HG03064 (cell line): ENCODE results near the gene SHISA9.

Experiments
- ATAC-seq: cut with Tn5 transposase; IDR thresholded peaks from one replicate; pipeline ENCODE4 v1.9.1; 2021; ENCODE audit warnings: low read depth; ENCODE audit not compliant: unreplicated experiment

Gene SHISA9

DNA sequence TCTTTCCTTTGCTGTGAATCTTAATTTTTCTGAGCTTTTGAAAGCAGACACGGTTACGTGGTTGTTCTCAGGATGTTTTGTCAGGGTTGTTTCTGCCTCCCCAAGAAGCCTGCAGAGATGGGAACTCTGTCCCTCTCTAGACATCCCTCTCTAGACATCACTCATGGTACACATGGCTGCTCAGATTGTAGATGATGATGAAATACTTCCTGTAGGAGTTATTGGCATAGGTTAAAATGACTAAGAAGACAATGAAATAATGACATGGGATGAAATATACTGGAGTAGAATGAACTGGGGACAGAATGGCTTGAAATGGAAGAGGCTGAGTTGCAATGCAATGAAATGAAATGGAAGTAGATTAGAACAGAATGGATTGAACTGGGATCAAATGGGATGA is 253.4 kb downstream of the SHISA9 start:
- ATAC-seq: no peak

DNA sequence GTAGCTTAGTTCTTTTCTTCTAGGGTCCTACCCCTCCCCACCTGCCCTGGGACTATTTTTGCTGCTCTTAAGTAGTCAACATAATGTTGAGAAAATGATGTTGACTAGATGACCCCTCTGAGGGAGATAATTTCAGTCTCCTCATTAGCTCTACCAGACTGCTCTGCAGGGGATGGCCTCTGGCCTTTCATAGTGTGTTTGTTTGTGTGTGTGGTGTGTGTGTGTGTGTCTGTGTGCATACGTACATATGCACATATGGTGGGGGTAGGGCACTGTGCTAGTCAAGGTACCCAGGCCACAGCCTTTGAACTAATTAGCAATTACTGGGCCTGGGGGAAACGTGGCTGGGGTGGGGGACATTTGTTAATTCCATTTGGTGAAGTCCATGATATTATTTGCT is 254.0 kb downstream of the SHISA9 start:
- ATAC-seq: no peak

DNA sequence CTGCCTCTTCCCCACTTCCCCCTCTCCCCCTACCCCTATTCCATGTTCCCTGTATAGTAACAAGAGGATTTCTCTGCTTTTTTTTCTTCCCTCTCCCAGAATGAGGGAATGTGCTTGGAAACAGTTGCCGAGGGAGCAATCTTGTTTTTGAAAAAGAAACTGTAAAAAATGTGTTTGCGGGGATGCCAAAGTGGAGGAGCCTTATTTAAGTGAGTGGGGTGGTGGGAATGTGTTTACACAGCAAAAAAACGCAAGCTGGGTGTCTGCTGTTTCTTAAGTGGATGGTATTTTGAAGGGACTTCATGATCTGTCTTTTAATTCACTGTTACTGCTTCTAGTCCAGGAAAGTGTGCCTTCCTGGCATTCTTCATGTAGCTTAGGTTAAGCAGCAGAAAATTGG is 254.4 kb downstream of the SHISA9 start:
- no peak for ATAC-seq

DNA sequence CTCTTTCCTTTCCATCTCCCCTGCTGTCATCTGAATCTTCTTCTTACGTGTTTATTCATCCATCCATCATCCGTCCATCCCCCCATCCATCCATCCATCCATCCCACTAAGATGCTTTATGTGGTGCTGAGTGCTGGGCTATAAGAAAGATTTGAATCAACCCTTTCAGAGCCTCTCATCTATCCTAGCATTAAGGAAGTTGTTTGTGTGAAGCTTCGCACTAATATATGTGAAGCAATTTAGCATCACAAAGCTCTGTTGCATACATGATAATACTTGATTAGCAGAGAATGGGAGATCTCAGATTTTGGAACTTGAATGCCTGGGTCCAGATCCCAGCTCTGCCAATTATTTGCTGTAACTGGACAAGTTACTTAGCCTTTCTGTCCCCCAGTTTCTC is 255.7 kb downstream of the SHISA9 start:
- ATAC-seq: no peak

DNA sequence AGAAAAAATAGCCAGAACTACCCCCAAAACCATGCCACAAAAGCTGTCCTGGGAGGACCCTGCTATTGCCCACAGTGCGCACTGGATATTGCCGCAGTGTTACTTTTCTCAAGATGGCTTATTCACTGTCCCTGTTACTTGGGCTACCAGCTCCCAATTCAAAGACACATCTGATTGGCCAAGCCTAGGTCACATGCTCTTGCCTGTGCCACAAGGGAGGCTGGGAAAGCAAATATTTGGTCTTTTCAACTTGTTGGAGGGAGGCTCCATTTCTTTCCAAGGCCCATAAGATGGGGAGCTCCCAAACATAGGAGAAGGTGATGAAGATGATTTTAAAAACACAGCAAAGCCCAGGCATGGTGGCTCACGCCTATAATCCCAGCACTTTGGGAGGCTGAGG is 257.0 kb downstream of the SHISA9 start:
- no peak for ATAC-seq

DNA sequence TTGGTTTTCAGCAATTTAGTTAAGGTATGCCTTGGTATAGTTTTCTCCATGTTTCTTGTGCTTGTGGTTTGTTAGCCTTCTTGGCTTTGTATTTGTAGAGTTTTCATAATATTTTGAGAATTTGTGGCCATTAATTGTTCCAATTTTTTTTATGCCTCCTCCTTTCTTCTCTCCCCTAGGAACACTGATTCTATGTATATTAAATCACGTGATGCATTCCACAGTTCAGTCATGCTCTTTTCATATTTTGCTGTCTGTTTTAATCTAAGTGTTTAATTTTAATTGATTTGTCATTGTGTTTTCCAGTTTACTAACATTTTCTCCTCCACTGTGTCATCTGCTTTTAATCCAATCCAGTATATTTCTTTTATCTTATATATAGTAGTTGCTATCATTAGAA is 263.6 kb downstream of the SHISA9 start:
- ATAC-seq: no peak

DNA sequence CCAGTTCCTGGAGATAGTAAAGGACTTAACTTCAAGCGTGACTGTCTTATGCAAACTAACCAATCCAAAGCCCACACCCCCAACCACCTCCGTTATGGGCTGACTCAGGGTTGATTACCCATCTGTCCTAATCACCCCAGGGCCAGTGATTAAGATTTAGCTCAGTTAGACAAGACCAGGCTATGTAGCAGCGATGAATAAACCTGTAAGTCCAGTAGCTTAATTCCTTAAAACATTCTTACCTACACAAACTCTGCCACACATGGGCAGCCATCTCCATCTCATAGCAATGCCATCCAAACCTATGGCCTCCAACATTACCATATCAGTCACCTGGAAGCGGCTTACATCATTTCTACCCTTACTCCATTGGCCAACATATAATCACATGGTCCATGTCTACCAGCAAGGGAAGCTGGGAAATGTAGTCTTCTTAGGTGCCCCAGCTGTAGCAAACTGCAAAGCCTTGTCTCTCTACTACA is 266.7 kb downstream of the SHISA9 start:
- ATAC-seq: no peak

DNA sequence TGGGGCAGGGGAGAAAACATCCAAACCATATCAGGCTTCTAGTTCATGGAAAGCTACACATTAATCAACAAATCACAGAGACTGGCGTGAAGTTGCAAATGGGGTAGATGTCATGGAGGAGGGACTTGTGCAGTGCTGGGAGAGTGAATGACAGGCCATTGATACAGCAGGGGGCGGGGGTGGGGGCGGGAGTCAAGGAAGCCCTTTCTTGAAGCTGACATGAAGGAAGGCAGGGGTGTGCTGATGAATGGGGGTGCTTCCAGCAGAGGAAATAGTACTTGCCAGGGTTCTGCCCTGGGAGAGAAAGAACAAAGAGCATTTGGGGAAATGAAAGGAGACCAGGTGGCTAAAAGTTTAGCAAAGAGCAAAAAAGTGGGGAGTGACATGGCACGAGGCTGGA is 269.9 kb downstream of the SHISA9 start:
- no peak for ATAC-seq

DNA sequence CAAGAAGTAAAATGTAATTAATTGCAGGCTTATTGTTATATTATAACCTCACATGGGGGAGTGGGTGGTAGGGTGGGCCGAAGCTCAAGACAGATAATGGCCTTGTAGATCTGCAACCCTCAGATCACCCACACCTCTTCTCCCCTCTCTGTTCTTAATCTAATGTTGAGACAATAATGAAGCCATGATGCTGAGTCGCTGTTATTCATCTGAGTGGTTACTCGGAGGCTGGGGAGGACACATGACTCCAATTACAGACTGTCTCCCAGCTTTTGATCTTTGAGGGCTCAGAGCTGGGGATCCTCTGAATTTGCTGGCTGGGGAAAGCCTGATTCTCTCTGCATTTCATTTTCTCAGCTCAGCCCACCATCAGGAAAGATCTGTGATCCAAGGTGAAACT is 275.3 kb downstream of the SHISA9 start:
- ATAC-seq: no peak

DNA sequence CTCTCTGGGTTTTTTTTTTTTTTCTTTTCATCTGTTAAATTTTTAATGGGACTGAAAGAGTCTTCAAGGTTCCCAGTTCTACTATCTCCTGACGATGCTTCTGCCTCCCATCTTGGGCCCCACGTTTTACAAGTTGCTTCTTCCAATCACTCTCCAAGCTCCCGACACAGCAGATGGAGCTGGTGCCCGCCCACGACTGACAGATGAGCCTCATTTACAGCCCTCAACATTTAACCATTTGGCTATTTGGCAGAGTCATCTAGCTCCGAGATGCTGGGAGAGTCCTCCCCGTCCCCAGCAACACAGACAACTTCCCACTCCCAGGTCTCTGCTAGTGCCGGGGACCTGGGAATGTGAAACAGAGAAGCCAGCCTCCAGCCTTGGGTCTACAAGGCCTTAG is 276.9 kb downstream of the SHISA9 start:
- ATAC-seq: no peak

DNA sequence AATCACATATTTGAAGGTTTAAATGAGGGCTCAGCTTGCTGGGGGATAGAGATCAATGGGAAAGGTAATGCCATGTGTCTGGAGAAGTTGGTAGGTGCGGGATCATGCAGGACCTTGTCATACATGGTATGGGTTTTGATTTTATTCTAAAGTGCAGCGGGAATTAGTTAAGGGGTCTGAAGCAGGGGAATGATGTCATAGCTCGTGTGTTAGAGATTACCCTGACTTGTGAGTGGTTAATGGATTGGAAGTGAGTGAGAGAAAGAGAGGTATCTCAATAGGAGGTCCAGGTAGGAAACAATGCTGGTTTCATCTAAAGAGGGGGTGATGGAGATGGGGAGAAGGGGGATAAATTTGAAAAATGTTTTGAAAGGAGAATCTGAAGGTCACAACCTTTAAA is 280.0 kb downstream of the SHISA9 start:
- no peak for ATAC-seq

DNA sequence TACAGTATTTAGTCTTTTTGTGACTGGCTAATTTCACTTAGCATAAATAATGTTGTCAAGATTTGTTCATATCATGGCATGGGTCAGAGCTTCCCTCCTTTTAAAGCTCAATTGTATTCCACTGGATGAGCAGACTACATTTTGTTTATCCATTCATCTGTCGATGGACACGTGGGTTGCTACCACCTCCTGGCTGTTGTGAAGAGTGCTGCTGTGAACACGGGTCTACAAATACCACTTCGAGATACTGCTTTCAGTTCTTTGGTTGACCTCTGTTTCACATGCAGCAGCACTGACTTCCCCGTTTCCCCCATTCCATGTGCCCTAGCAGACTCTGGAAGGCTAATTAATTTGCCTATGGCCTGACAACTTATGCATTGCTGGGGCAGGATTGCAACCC is 285.4 kb downstream of the SHISA9 start:
- no peak for ATAC-seq

DNA sequence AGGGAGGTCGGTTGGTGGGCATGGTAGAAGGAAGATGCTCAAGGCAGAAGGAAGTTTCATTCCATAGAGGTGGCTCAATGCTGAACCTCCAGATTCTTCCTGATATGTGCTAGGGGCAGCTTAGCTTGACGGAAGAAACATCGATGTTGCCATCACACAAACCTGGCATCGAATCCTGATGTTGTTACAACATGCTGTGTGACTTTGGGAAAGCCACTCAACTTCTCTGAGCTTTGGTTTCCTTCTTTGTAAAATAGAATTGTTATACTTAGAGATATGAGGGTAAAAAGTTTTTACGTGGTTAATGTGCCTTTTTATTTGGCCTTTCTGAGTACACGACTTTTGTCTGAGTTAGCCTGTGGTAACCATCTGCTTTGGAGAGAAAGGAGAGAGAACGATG is 287.9 kb downstream of the SHISA9 start:
- no peak for ATAC-seq

DNA sequence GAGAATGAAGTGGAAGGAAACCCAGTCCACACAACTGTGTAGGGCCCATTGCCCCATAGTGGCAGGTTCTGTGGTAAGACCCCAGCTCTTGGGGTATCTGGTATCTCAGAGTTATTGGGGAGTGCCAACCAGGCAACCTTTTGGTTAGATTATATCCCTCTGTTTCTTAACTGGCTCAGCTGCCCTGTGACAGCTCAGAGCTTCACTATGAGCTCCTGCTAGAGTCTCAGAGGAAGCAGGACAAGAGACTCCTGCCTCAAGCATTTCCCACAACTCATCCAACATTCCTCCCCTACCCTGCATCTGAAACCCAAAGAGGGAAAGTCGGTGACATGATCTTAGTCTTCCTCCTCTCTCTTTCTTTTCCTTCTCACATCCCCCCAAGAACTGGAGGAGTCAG is 292.3 kb downstream of the SHISA9 start:
- ATAC-seq: no peak

DNA sequence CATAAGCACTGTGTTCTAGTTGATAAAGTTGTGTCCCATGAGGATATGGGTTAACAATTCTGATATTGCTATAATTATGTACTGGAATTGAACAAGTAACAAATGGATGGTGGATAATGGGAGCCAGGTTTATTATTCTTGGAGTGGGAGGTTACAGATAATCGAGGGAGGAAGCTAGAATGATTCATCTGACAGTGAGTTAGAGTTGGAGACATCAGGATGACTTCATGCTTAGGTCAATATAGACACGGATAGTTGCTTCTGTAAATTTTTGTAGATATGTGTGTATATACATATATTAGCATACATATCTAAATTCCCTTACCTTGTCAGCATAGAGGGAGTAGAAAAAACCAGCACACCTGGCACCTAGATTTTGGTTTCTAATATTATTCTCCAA is 293.4 kb downstream of the SHISA9 start:
- no peak for ATAC-seq

DNA sequence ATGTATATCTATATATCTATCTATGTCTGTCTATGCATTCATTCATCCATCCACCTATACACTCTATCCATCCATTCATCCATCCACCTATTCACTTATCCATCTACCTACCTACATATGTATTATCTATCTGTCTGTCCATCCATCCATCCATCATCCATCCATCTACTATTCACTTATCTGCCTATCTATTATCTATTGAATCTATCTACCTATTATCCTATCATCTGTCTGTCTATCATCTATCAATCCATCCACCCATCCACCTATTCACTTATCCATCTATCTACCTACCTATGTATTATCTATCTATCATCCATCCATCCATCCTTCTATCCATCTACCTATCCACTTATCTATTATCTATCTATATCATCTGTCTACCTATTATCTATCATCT is 302.3 kb downstream of the SHISA9 start:
- no peak for ATAC-seq

DNA sequence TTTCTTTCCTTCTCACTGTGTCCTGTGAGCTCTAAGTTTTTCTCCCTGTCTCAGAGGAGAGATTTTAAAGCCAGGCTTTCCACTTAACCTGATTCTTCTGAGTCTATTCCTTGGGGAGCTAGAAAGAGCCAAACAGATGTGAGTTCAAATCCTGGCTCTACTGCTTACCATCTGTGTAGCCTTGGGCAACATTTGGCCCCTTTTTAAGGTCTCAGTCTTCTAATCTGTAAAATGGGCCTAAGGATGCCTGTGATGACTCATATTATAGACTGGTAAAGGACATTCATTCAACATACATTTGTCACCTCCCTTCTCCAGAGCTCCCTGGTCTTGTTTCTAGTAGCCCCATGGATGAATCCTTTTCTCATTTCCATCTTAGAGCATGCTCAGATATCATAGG is 304.0 kb downstream of the SHISA9 start:
- no peak for ATAC-seq

DNA sequence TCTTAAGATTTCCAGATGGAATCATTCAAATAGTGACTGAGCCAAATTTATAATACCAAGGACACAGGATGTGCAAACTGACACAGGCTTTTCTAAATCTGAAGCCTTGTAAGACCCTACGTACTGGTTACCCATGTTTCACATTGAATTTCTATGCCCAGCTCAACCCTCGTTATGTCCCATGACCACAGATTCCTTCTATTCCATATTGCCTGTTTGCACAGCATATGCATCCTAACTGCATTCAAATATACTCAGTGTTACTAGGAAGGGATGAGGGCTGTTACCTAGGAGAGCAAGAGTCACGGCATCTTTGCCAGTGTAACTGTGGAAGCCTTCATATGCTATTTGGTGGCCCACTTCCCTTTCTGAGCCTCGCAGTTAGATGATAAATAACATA is 305.2 kb downstream of the SHISA9 start:
- no peak for ATAC-seq

DNA sequence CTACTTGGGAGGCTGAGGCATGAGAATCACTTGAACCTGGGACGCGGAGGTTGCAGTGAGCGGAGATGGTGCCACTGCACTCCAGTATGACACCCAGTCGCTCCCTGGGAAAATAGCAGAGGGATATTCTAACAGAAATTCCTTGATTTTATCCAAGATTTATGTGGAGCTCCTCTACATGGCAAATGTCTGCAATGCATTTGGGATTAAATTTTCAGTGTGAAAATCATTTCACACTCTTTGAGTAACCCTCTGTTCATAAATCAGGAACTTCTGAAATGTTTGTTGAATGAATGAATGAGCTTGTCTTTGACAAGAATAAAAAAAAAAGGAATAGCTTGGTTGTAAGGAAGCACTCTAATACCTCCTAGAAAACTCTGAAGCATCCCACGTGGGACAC is 305.8 kb downstream of the SHISA9 start:
- no peak for ATAC-seq

DNA sequence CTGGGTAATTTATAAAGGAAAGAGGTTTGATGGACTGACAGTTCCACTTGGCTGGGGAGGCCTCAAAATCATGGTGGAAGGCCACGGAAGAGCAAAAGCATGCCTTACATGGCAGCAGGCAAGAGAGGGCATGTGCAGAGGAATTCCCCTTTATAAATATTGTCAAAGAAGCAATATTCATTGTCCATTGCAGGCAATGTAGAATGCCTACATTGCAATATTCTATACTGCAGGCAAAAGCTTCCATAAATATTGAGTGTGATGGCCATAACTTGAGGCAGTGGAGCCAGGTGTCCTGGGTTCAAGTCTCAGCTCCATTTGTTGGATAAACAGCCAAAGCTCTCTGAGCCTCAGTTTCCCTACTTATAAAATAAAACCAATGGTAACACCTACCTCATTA is 322.3 kb downstream of the SHISA9 start:
- ATAC-seq: no peak

DNA sequence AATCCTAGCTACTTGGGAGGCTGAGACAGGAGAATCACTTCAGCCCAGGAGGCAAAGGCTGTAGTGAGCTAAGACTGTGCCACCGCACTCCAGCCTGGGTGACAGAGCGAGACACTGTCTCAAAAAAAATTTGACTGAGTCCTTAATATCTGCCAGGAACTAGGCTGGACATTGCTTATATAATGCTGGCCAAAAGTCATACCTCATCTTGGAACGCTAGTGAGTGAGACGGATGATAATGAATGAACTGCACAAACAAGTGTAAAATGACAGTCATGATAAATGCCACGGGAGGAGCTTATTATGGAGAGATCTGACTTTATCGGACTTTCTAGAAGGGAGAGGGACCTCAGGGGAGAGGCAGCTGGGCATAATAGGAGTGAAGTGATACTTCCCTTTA is 327.6 kb downstream of the SHISA9 start:
- ATAC-seq: no peak

DNA sequence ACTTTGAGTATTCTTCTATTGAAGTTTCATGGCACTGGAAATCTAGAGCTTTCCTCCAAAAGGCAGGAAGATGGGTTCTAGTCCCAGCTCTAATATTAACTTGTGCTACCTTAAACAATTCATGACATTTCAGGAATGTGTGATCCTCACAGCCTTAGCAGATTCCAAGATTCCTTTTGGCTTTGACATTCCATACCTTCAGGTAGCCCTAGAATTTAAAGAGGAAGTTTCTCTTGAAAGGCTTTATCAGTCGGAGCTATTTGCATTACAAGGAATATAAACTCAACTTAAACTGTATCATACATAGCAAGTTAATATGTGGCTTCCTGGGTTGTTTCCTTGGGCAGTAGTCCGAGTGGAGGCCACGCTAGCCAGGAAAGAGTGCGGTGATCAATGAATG is 330.0 kb downstream of the SHISA9 start:
- no peak for ATAC-seq

DNA sequence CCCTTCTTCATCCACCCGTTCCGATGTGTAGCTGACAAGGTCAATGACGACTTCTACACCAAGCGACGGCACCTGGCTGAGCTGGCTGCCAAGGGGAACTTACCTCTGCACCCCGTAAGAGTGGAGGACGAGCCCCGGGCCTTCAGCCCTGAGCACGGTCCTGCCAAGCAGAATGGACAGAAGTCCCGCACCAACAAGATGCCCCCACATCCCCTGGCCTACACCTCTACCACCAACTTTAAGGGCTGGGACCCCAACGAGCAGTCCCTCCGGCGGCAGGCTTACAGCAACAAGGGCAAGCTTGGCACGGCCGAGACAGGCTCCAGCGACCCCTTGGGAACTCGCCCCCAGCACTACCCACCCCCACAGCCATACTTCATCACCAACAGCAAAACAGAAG is 333.6 kb downstream of the SHISA9 start:
- ATAC-seq: no peak

DNA sequence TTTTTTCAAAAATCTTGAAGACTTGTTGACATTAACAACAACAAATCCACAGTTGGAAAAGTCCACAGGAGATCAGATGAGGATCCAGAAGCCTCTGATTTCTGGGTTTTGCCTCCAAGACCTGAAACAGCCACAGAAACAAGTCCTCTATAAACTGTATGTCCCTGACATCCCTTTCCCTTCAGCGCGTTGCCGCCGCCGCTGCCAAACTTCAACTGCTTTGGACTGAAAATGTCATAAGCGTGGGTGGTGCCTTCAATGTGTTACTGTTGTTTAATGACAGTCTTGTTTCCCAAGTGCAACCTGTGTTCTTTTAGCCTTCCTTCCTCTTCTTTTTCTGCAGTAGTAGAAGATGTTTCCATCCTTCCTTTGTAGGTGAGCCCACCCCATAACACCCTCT is 334.9 kb downstream of the SHISA9 start:
- ATAC-seq: no peak
